ENCODE results near the gene GPR35.

Gene GPR35

GRCh38 chr2:240640939-240641338 is 15.7 kb downstream of the GPR35 start:
- no peaks in the 10 kb centered on the region for H3K36me3 ChIP-seq (ENCODE audit: control insufficient read depth, insufficient read depth, low read length)
- H3K4me1 ChIP-seq (ENCODE audit: control insufficient read depth, insufficient read depth, low read length), result no peaks in the 10 kb centered on the region
- WGBS (ENCODE audit: insufficient coverage, insufficient read length), result no CpG with 5 or more reads among the region's 16 CpGs
- peak; percentile 18 for DNase-seq (ENCODE audit: low read depth, low spot score)
- H3K27me3 ChIP-seq (ENCODE audit: control insufficient read depth, insufficient read depth, low read length), result no peaks in the 10 kb centered on the region
- 0 out of 2 replicates have a peak, but pooled peaks cover 2% of the 10 kb centered on the region for H3K9me3 ChIP-seq (ENCODE audit: control insufficient read depth, insufficient read depth, low read length)
- no peak overlapping the region for H3K4me3 ChIP-seq (ENCODE audit: low read length)
- no peak overlapping the region for H3K27ac ChIP-seq (ENCODE audit: low read length)

DNA sequence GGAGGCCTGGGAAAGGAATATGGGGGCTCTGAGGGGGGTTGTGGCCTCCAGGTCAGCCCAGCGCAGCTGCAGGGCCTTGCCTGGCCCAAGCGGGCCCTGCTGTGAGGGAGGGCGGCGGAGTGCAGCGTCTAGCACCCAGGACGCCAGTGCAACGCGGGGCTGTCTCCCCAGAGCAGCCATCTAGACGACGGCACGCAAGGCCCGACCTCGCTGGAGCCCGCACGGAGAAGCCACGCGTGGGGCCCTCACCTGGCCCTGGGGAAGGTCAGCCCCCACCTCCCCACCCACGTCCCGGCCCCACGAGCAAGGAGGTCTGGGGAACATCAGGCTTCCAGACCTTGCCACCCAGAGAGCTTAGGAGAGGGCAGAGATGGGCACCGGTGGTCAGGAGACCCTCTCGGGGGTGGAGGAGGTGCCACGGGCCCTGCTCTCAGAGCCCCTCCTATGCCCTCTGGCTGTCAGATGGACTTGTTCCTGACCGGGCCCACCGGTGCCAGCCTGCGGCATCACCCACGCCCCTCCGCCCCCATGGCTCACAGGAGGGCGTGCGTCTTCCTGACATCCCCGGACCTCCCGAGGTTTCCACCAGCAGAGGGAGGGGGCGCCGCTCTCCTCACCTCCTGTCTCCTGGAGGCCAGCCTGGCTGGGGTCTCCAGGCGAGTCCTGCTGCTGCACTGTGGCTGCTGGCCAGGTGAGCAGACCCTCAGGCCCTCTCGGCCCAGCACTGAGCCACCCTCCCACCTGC is 17.0 kb downstream of the GPR35 start:
- no peaks in the 10 kb centered on the region for H3K27me3 ChIP-seq (ENCODE audit: control insufficient read depth, insufficient read depth, low read length)
- no peak for DNase-seq (ENCODE audit: low read depth, low spot score)
- no CpG with 5 or more reads among the region's 36 CpGs for whole genome bisulfite sequencing (ENCODE audit: insufficient coverage, insufficient read length)

GRCh38 chr2:240642806-240643092 is 17.5 kb downstream of the GPR35 start:
- H3K9me3 ChIP-seq (ENCODE audit: control insufficient read depth, insufficient read depth, low read length), result no peaks in the 10 kb centered on the region
- no peaks in the 10 kb centered on the region for H3K4me1 ChIP-seq (ENCODE audit: control insufficient read depth, insufficient read depth, low read length)
- no peaks in the 10 kb centered on the region for H3K36me3 ChIP-seq (ENCODE audit: control insufficient read depth, insufficient read depth, low read length)
- H3K4me3 ChIP-seq (ENCODE audit: low read length), result no peak overlapping the region
- no peaks in the 10 kb centered on the region for H3K27me3 ChIP-seq (ENCODE audit: control insufficient read depth, insufficient read depth, low read length)
- no peak for DNase-seq (ENCODE audit: low read depth, low spot score)
- no CpG with 5 or more reads among the region's 11 CpGs for WGBS (ENCODE audit: insufficient coverage, insufficient read length)
- no peak overlapping the region for H3K27ac ChIP-seq (ENCODE audit: low read length)

More for the DNA sequence above, 17.0 kb downstream of the GPR35 start:
- Histone ChIP-seq H3K36me3 (ENCODE audit: control insufficient read depth, insufficient read depth, low read length) (no peaks in the 10 kb centered on the region), H3K27ac (ENCODE audit: low read length) (no peak overlapping the region), H3K9me3 (ENCODE audit: control insufficient read depth, insufficient read depth, low read length) (no peaks in the 10 kb centered on the region), H3K4me3 (ENCODE audit: low read length) (no peak overlapping the region), H3K4me1 (ENCODE audit: control insufficient read depth, insufficient read depth, low read length) (no peaks in the 10 kb centered on the region)

GRCh38 chr2:240643093-240643810 is 18.0 kb downstream of the GPR35 start:
- H3K4me3 ChIP-seq (ENCODE audit: low read length), result no peak overlapping the region
- no peaks in the 10 kb centered on the region for H3K27me3 ChIP-seq (ENCODE audit: control insufficient read depth, insufficient read depth, low read length)
- H3K4me1 ChIP-seq (ENCODE audit: control insufficient read depth, insufficient read depth, low read length), result no peaks in the 10 kb centered on the region
- H3K9me3 ChIP-seq (ENCODE audit: control insufficient read depth, insufficient read depth, low read length), result no peaks in the 10 kb centered on the region
- no CpG with 5 or more reads among the region's 13 CpGs for WGBS (ENCODE audit: insufficient coverage, insufficient read length)
- H3K27ac ChIP-seq (ENCODE audit: low read length), result no peak overlapping the region
- no peak for DNase-seq (ENCODE audit: low read depth, low spot score)
- no peaks in the 10 kb centered on the region for H3K36me3 ChIP-seq (ENCODE audit: control insufficient read depth, insufficient read depth, low read length)

GRCh38 chr2:240643811-240644150 is 18.5 kb downstream of the GPR35 start:
- WGBS (ENCODE audit: insufficient coverage, insufficient read length), result no CpG with 5 or more reads among the region's 15 CpGs
- Histone ChIP-seq H3K9me3 (ENCODE audit: control insufficient read depth, insufficient read depth, low read length) (no peaks in the 10 kb centered on the region), H3K4me3 (ENCODE audit: low read length) (no peak overlapping the region), H3K27me3 (ENCODE audit: control insufficient read depth, insufficient read depth, low read length) (no peaks in the 10 kb centered on the region), H3K27ac (ENCODE audit: low read length) (no peak overlapping the region), H3K4me1 (ENCODE audit: control insufficient read depth, insufficient read depth, low read length) (no peaks in the 10 kb centered on the region; the same call in 1 of the 2 replicates), H3K36me3 (ENCODE audit: control insufficient read depth, insufficient read depth, low read length) (no peaks in the 10 kb centered on the region)
- no peak for DNase-seq (ENCODE audit: low read depth, low spot score)

DNA sequence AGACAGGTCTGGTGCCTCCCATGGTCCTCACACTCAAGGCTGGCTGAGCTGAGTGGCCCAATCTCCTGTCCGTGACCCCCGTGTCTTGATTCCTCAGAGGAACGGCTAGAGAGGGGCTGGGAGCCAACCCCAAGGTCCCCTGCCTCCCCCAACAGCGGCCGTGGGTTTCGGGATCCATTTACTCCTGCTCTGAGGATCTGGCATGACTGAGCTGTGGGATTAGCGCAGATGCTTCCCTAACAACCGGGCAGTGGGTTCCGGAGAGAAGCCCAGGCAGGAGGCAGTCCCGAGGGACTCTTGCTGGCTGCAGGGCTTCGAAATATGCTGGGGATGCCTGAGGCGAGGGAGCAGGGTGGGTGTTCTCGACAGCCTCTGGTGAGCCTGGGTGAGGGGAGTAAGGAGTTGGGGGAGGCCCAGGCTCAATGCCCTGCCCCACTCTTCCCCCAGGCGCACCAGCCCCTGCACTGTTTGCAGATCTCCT is 18.9 kb downstream of the GPR35 start:
- DNase-seq (ENCODE audit: low read depth, low spot score), result no peak
- H3K4me1 ChIP-seq (ENCODE audit: control insufficient read depth, insufficient read depth, low read length), result no peaks in the 10 kb centered on the region; the same call in 1 of the 2 replicates
- H3K4me3 ChIP-seq (ENCODE audit: low read length), result no peak overlapping the region
- WGBS (ENCODE audit: insufficient coverage, insufficient read length), result no CpG with 5 or more reads among the region's 14 CpGs
- no peak overlapping the region for H3K27ac ChIP-seq (ENCODE audit: low read length)
- no peaks in the 10 kb centered on the region for H3K9me3 ChIP-seq (ENCODE audit: control insufficient read depth, insufficient read depth, low read length)
- H3K27me3 ChIP-seq (ENCODE audit: control insufficient read depth, insufficient read depth, low read length), result no peaks in the 10 kb centered on the region
- no peaks in the 10 kb centered on the region for H3K36me3 ChIP-seq (ENCODE audit: control insufficient read depth, insufficient read depth, low read length)

DNA sequence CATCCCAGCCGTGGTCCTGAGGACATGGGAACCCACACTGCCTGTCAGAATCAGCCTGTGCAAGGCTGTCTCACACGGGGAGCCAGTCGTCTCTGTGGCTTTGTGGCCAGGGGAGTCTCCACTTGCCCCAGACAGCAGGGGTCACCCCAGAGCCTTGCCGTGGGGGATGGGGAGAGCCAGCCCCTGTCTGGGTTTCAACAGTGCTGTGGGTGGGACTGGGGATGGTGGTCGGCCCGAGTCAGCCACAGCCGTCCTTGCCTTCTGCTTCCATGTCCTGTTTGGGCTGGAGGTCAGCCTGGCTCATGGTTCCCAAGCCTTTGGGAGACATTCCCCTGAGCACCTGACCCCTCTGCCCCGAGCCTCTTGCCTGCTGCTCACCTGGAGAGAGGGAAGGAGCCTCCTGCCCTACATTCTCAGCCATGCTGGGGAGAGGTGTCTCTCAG is 19.6 kb downstream of the GPR35 start:
- WGBS (ENCODE audit: insufficient coverage, insufficient read length), result no CpG with 5 or more reads among the region's 8 CpGs
- DNase-seq (ENCODE audit: low read depth, low spot score), result no peak
- H3K27me3 ChIP-seq (ENCODE audit: control insufficient read depth, insufficient read depth, low read length), result no peaks in the 10 kb centered on the region

GRCh38 chr2:240645346-240645745 is 20.1 kb downstream of the GPR35 start:
- no peaks in the 10 kb centered on the region for H3K9me3 ChIP-seq (ENCODE audit: control insufficient read depth, insufficient read depth, low read length)
- no peaks in the 10 kb centered on the region; the same call in 1 of the 2 replicates for H3K4me1 ChIP-seq (ENCODE audit: control insufficient read depth, insufficient read depth, low read length)
- H3K36me3 ChIP-seq (ENCODE audit: control insufficient read depth, insufficient read depth, low read length), result no peaks in the 10 kb centered on the region
- WGBS (ENCODE audit: insufficient coverage, insufficient read length), result no CpG with 5 or more reads among the region's 10 CpGs
- no peaks in the 10 kb centered on the region for H3K27me3 ChIP-seq (ENCODE audit: control insufficient read depth, insufficient read depth, low read length)
- no peak overlapping the region for H3K27ac ChIP-seq (ENCODE audit: low read length)
- no peak overlapping the region for H3K4me3 ChIP-seq (ENCODE audit: low read length)
- no peak for DNase-seq (ENCODE audit: low read depth, low spot score)

More for the DNA sequence above, 19.6 kb downstream of the GPR35 start:
- H3K27ac ChIP-seq (ENCODE audit: low read length), result no peak overlapping the region
- H3K4me1 ChIP-seq (ENCODE audit: control insufficient read depth, insufficient read depth, low read length), result no peaks in the 10 kb centered on the region; the same call in 1 of the 2 replicates
- no peaks in the 10 kb centered on the region for H3K36me3 ChIP-seq (ENCODE audit: control insufficient read depth, insufficient read depth, low read length)
- no peak overlapping the region for H3K4me3 ChIP-seq (ENCODE audit: low read length)
- H3K9me3 ChIP-seq (ENCODE audit: control insufficient read depth, insufficient read depth, low read length), result no peaks in the 10 kb centered on the region

GRCh38 chr2:240645801-240646175 is 20.5 kb downstream of the GPR35 start:
- Histone ChIP-seq H3K27me3 (ENCODE audit: control insufficient read depth, insufficient read depth, low read length) (no peaks in the 10 kb centered on the region), H3K4me1 (ENCODE audit: control insufficient read depth, insufficient read depth, low read length) (no peaks in the 10 kb centered on the region; the same call in 1 of the 2 replicates), H3K4me3 (ENCODE audit: low read length) (no peak overlapping the region), H3K36me3 (ENCODE audit: control insufficient read depth, insufficient read depth, low read length) (no peaks in the 10 kb centered on the region), H3K27ac (ENCODE audit: low read length) (no peak overlapping the region), H3K9me3 (ENCODE audit: control insufficient read depth, insufficient read depth, low read length) (no peaks in the 10 kb centered on the region)
- no CpG with 5 or more reads among the region's 10 CpGs for WGBS (ENCODE audit: insufficient coverage, insufficient read length)
- no peak for DNase-seq (ENCODE audit: low read depth, low spot score)

DNA sequence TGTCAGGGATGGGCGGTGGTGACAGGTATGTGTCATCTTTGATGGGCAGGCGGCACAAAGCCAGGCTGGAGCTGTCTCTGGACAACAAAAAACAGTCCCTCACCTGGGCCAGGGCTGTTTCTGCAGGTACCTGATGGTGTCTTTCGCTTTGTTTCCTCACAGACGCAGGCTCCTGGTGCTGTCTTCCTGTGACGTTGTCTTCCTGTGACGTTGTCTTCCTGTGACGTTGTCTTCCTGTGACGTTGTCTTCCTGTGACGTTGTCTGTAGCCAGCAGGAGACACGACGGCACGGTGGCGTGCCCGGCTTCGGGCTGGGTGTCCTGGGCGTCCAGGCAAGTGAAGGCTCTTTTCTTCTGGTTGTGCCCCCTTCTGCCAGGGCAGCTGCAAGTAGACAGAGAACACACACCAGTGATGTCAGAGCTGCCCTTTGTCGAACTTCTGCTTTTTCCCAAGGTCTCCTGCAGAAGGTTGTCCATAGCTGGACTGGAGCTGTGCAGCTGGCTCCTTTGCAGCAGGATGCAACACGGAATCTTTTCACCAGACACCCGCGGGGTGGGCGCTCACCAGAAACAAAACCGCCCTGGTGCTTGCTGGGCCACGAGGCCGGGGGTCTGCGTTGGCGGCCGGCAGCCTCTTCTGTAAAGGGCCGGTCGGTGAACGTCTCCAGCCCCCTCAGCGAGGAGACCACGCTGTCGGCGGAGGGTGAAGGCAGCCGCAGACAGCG is 21.1 kb downstream of the GPR35 start:
- H3K27me3 ChIP-seq (ENCODE audit: control insufficient read depth, insufficient read depth, low read length), result no peaks in the 10 kb centered on the region
- H3K27ac ChIP-seq (ENCODE audit: low read length), result no peak overlapping the region
- no peak overlapping the region for H3K4me3 ChIP-seq (ENCODE audit: low read length)
- H3K9me3 ChIP-seq (ENCODE audit: control insufficient read depth, insufficient read depth, low read length), result no peaks in the 10 kb centered on the region
- H3K36me3 ChIP-seq (ENCODE audit: control insufficient read depth, insufficient read depth, low read length), result no peaks in the 10 kb centered on the region
- no peak for DNase-seq (ENCODE audit: low read depth, low spot score)
- no CpG with 5 or more reads among the region's 36 CpGs for WGBS (ENCODE audit: insufficient coverage, insufficient read length)
- H3K4me1 ChIP-seq (ENCODE audit: control insufficient read depth, insufficient read depth, low read length), result no peaks in the 10 kb centered on the region; the same call in 1 of the 2 replicates
